Muscle of leg (tissue), 11 donors: ENCODE results near the gene FAM237B. TPM values are rescaled to one million over a fixed set of nuclear protein-coding genes. Genes with fewer than 3 reads are reported as not detected.

ENCODE experiments used
- DNase-seq: peaks from one replicate; pipeline ENCODE4 v3.0.0; 2013
- H3K27ac ChIP-seq: one replicate; pipeline ENCODE4 v1.5.1; 2013; ENCODE audit warnings: mild to moderate bottlenecking, low read length, control low read depth
- H3K27me3 ChIP-seq: one replicate; pipeline ENCODE4 v1.6.1; 2013; ENCODE audit warnings: low read length; ENCODE audit not compliant: control insufficient read depth, insufficient read depth
- H3K36me3 ChIP-seq: one replicate; pipeline ENCODE4 v1.6.1; 2013; ENCODE audit warnings: low read length; ENCODE audit not compliant: control insufficient read depth, insufficient read depth
- H3K4me1 ChIP-seq: one replicate; pipeline ENCODE4 v1.6.1; 2013; ENCODE audit warnings: low read length; ENCODE audit not compliant: control insufficient read depth, insufficient read depth
- H3K4me3 ChIP-seq: one replicate; pipeline ENCODE4 v1.5.1; 2013; ENCODE audit warnings: low read length, control low read depth
- H3K9me3 ChIP-seq: replicated peaks from 2 replicates; pipeline ENCODE4 v1.6.1; 2013; ENCODE audit warnings: low read depth, low read length; ENCODE audit not compliant: control insufficient read depth
- WGBS: methylation state at CpG from one replicate; pipeline ENCODE4 v1.1.5; 2013; ENCODE audit warnings: missing lambda C conversion rate; ENCODE audit not compliant: insufficient coverage; 5-methylcytosine and 5-hydroxymethylcytosine counted together
- polyA plus RNA-seq, 8 donors: library from polyadenylated mRNA; unstranded; fragments of 120-200 nt; gene quantifications; one replicate each; pipeline versions ENCODE4 v1.2.1 to v1.2.3, GENCODE V29; 2013; ENCODE audit warnings: inconsistent platforms in 1 of 8, low replicate concordance in 1 of 8; ENCODE audit not compliant: insufficient read length in 8 of 8, insufficient read depth in 1 of 8
- total RNA-seq: library from RNA; stranded (reverse); fragments of 120-200 nt; gene quantifications from one replicate; pipeline ENCODE4 v1.2.4, GENCODE V29; 2013

FAM237B gene
- total and polyA plus RNA-seq, 9 donors, result 0.03 to 0.08 (median 0.05) TPM; not detected in 6

GRCh38 chr7:90298145-90299038 lies 22.7 kb downstream of the FAM237B start:
- WGBS, result no CpG with 5 or more reads among the region's 5 CpGs

GRCh38 chr7:90290244-90291113 lies 30.6 kb downstream of the FAM237B start:
- no peak overlapping the region for H3K4me3 ChIP-seq
- no peaks in the 10 kb centered on the region for H3K4me1 ChIP-seq
- no peak for DNase-seq
- no peaks in the 10 kb centered on the region for H3K9me3 ChIP-seq
- H3K27ac ChIP-seq, result no peak overlapping the region
- no peaks in the 10 kb centered on the region for H3K27me3 ChIP-seq
- no peaks in the 10 kb centered on the region for H3K36me3 ChIP-seq
- WGBS, result 96% methylated on average over 3 of the region's 3 CpGs

More at GRCh38 chr7:90298145-90299038, 22.7 kb downstream of the FAM237B start:
- peak; percentile 32 for DNase-seq
- H3K9me3 ChIP-seq, result no peaks in the 10 kb centered on the region
- H3K4me1 ChIP-seq, result no peaks in the 10 kb centered on the region
- H3K27me3 ChIP-seq, result no peaks in the 10 kb centered on the region
- no peaks in the 10 kb centered on the region for H3K36me3 ChIP-seq
- H3K4me3 ChIP-seq, result no peak overlapping the region
- no peak overlapping the region for H3K27ac ChIP-seq

GRCh38 chr7:90288154-90288553 lies 33.0 kb downstream of the FAM237B start:
- Histone ChIP-seq H3K4me3 (no peak overlapping the region), H3K9me3 (no peaks in the 10 kb centered on the region), H3K27ac (no peak overlapping the region), H3K27me3 (no peaks in the 10 kb centered on the region), H3K36me3 (no peaks in the 10 kb centered on the region), H3K4me1 (no peaks in the 10 kb centered on the region)
- WGBS, result no CpG with 5 or more reads among the region's 3 CpGs
- DNase-seq, result no peak

GRCh38 chr7:90276033-90276728 lies 44.9 kb downstream of the FAM237B start:
- H3K4me3 ChIP-seq, result no peak overlapping the region
- no CpG with 5 or more reads among the region's 5 CpGs for WGBS

GRCh38 chr7:90274161-90274560 lies 46.9 kb downstream of the FAM237B start:
- H3K9me3 ChIP-seq, result no peaks in the 10 kb centered on the region
- DNase-seq, result no peak
- H3K27me3 ChIP-seq, result no peaks in the 10 kb centered on the region
- H3K36me3 ChIP-seq, result no peaks in the 10 kb centered on the region
- H3K4me1 ChIP-seq, result no peaks in the 10 kb centered on the region
- no peak overlapping the region for H3K4me3 ChIP-seq
- H3K27ac ChIP-seq, result no peak overlapping the region

More at GRCh38 chr7:90276033-90276728, 44.9 kb downstream of the FAM237B start:
- no peaks in the 10 kb centered on the region for H3K27me3 ChIP-seq
- H3K4me1 ChIP-seq, result no peaks in the 10 kb centered on the region
- H3K36me3 ChIP-seq, result no peaks in the 10 kb centered on the region
- no peaks in the 10 kb centered on the region for H3K9me3 ChIP-seq
- no peak for DNase-seq
- no peak overlapping the region for H3K27ac ChIP-seq

- H3K4me1 ChIP-seq, result no peaks in the 10 kb centered on the region
- H3K36me3 ChIP-seq, result no peaks in the 10 kb centered on the region
- no peak overlapping the region for H3K27ac ChIP-seq
- no peaks in the 10 kb centered on the region for H3K27me3 ChIP-seq
- H3K4me3 ChIP-seq, result no peak overlapping the region
- DNase-seq, result no peak
- WGBS, result no CpG with 5 or more reads among the region's 2 CpGs
- H3K9me3 ChIP-seq, result no peaks in the 10 kb centered on the region
Observed at GRCh38 chr7:90272242-90272641, 48.9 kb downstream of the FAM237B start.

GRCh38 chr7:90271753-90272152 lies 49.4 kb downstream of the FAM237B start:
- Histone ChIP-seq H3K27me3 (no peaks in the 10 kb centered on the region), H3K9me3 (no peaks in the 10 kb centered on the region), H3K4me3 (no peak overlapping the region), H3K4me1 (no peaks in the 10 kb centered on the region), H3K27ac (no peak overlapping the region), H3K36me3 (no peaks in the 10 kb centered on the region)
- DNase-seq, result no peak
- no CpG with 5 or more reads among the region's 2 CpGs for WGBS

GRCh38 chr7:90270431-90271178 lies 50.5 kb downstream of the FAM237B start:
- no peaks in the 10 kb centered on the region for H3K36me3 ChIP-seq
- no CpG with 5 or more reads among the region's 2 CpGs for WGBS
- no peak overlapping the region for H3K4me3 ChIP-seq
- H3K27ac ChIP-seq, result no peak overlapping the region
- H3K4me1 ChIP-seq, result no peaks in the 10 kb centered on the region
- H3K27me3 ChIP-seq, result no peaks in the 10 kb centered on the region
- no peak for DNase-seq
- no peaks in the 10 kb centered on the region for H3K9me3 ChIP-seq

GRCh38 chr7:90269163-90269562 lies 51.9 kb downstream of the FAM237B start:
- Histone ChIP-seq H3K36me3 (no peaks in the 10 kb centered on the region), H3K4me3 (no peak overlapping the region), H3K27ac (no peak overlapping the region), H3K9me3 (no peaks in the 10 kb centered on the region), H3K27me3 (no peaks in the 10 kb centered on the region), H3K4me1 (no peaks in the 10 kb centered on the region)
- 73% methylated on average over 1 of the region's 1 CpG for WGBS
- DNase-seq, result no peak
